WTC11 (cell line): Measurements from ENCODE around the gene COL19A1. TPM values are rescaled to one million over a fixed set of nuclear protein-coding genes. Genes with fewer than 3 reads are reported as not detected.

ENCODE experiments used
- ATAC-seq: fragments of 200-7000 bp; cut with Tn5 transposase; 2 replicates; pipeline ENCODE4 v1.10.0; 2021; ENCODE audit warnings: mild to moderate bottlenecking, moderate library complexity
- CTCF ChIA-PET: fragments of 300-600 bp; sonication (Branson Sonifier 250); formaldehyde crosslinking; loops from one replicate; lab custom pipeline; 2021; ENCODE audit warnings: antibody characterized with exemption; lab: Charles Lee
- POLR2A ChIA-PET: fragments of 350-600 bp; sonication (Branson Sonifier 250); formaldehyde crosslinking; loops from one replicate; lab custom pipeline; 2021; ENCODE audit warnings: antibody characterized with exemption; lab: Charles Lee
- DNase-seq: peaks from one replicate; pipeline ENCODE4 v3.0.0; 2021; ENCODE audit warnings: low spot score
- H3K27ac Mint-ChIP-seq: 2 replicates; pipeline ENCODE4 v1.8.0; 2021; ENCODE audit warnings: mixed read lengths
- H3K27me3 Mint-ChIP-seq: 2 replicates; pipeline ENCODE4 v1.8.0; 2021; ENCODE audit warnings: low read depth, mild to moderate bottlenecking, moderate library complexity, mixed read lengths
- H3K36me3 Mint-ChIP-seq: 2 replicates; pipeline ENCODE4 v1.8.0; 2021; ENCODE audit warnings: mixed read lengths
- H3K4me1 Mint-ChIP-seq: 2 replicates; pipeline ENCODE4 v1.8.0; 2022; ENCODE audit warnings: mixed read lengths
- H3K4me3 Mint-ChIP-seq: 2 replicates; pipeline ENCODE4 v1.8.0; 2021; ENCODE audit warnings: mild to moderate bottlenecking, moderate library complexity, mixed read lengths
- H3K9me3 Mint-ChIP-seq: 2 replicates; pipeline ENCODE4 v1.8.0; 2021; ENCODE audit warnings: mixed read lengths
- FOXK1 ChIP-seq: sonication (generic); formaldehyde crosslinking; IDR thresholded peaks from 2 replicates; pipeline ENCODE4 v1.8.0; 2022; ENCODE audit warnings: mild to moderate bottlenecking, moderate library complexity, missing genetic modification reagents
- JAZF1 ChIP-seq: fragments of 250-450 bp; sonication (Bioruptor Pico); IDR thresholded peaks from 2 replicates; pipeline ENCODE4 v1.9.0; 2021; ENCODE audit warnings: moderate library complexity, mild to moderate bottlenecking, inconsistent platforms
- MXD4 ChIP-seq: fragments of 250-450 bp; sonication (Bioruptor Pico); IDR thresholded peaks from 2 replicates; pipeline ENCODE4 v1.8.0; 2021; ENCODE audit warnings: mild to moderate bottlenecking, moderate library complexity, borderline replicate concordance
- NR1H2 ChIP-seq: sonication (generic); formaldehyde crosslinking; IDR thresholded peaks from 2 replicates; pipeline ENCODE4 v1.9.0; 2021; ENCODE audit warnings: mild to moderate bottlenecking, moderate library complexity, missing genetic modification reagents
- NR3C1 ChIP-seq: sonication (generic); formaldehyde crosslinking; conservative IDR thresholded peaks from 2 replicates; pipeline ENCODE4 v1.8.1; 2023; ENCODE audit warnings: low read depth, mild to moderate bottlenecking, missing genetic modification reagents
- RORB ChIP-seq: fragments of 250-450 bp; sonication (Bioruptor Pico); IDR thresholded peaks from 2 replicates; pipeline ENCODE4 v1.9.0; 2021; ENCODE audit warnings: mild to moderate bottlenecking
- total RNA-seq: library from RNA; stranded (reverse); gene quantifications from 3 replicates; pipeline ENCODE4 v1.2.3, GENCODE V29; 2021
- TF ChIP-seq, protein P1 (sequence below): sonication (generic); formaldehyde crosslinking; IDR thresholded peaks from 2 replicates; pipeline ENCODE4 v1.8.1; 2023; ENCODE audit warnings: mild to moderate bottlenecking, missing genetic modification reagents, moderate library complexity
- TF ChIP-seq, protein P2 (sequence below): sonication (generic); formaldehyde crosslinking; IDR thresholded peaks from 2 replicates; pipeline ENCODE4 v1.8.0; 2022; ENCODE audit warnings: mild to moderate bottlenecking, missing genetic modification reagents
- TF ChIP-seq, protein P3 (sequence below): sonication (generic); formaldehyde crosslinking; conservative IDR thresholded peaks from 2 replicates; pipeline ENCODE4 v1.8.1; 2022; ENCODE audit warnings: mild to moderate bottlenecking, missing genetic modification reagents
- TF ChIP-seq, protein P4 (sequence below): sonication (generic); formaldehyde crosslinking; IDR thresholded peaks from 2 replicates; pipeline ENCODE4 v1.8.1; 2022; ENCODE audit warnings: mild to moderate bottlenecking, missing genetic modification reagents, moderate library complexity, borderline replicate concordance
- TF ChIP-seq, protein P5 (sequence below): sonication (generic); formaldehyde crosslinking; IDR thresholded peaks from 2 replicates; pipeline ENCODE4 v1.8.0; 2023; ENCODE audit warnings: mild to moderate bottlenecking, missing genetic modification reagents
- TF ChIP-seq, protein P6 (sequence below): fragments of 250-450 bp; sonication (Bioruptor Pico); IDR thresholded peaks from 2 replicates; pipeline ENCODE4 v1.9.0; 2021; ENCODE audit warnings: mild to moderate bottlenecking
- TF ChIP-seq, protein P7 (sequence below): sonication (generic); formaldehyde crosslinking; IDR thresholded peaks from 2 replicates; pipeline ENCODE4 v1.8.0; 2023; ENCODE audit warnings: missing genetic modification reagents, mild to moderate bottlenecking, borderline replicate concordance
- TF ChIP-seq, protein P8 (sequence below): fragments of 250-450 bp; sonication (Bioruptor Pico); IDR thresholded peaks from 2 replicates; pipeline ENCODE4 v1.9.0; 2021; ENCODE audit warnings: moderate library complexity, mild to moderate bottlenecking, inconsistent platforms, borderline replicate concordance
- TF ChIP-seq, protein P9 (sequence below): sonication (generic); formaldehyde crosslinking; IDR thresholded peaks from 2 replicates; pipeline ENCODE4 v1.8.0; 2022; ENCODE audit warnings: mild to moderate bottlenecking, missing genetic modification reagents

Gene COL19A1
- total RNA-seq, 1 experiment from 2014 or later: not detected

DNA sequence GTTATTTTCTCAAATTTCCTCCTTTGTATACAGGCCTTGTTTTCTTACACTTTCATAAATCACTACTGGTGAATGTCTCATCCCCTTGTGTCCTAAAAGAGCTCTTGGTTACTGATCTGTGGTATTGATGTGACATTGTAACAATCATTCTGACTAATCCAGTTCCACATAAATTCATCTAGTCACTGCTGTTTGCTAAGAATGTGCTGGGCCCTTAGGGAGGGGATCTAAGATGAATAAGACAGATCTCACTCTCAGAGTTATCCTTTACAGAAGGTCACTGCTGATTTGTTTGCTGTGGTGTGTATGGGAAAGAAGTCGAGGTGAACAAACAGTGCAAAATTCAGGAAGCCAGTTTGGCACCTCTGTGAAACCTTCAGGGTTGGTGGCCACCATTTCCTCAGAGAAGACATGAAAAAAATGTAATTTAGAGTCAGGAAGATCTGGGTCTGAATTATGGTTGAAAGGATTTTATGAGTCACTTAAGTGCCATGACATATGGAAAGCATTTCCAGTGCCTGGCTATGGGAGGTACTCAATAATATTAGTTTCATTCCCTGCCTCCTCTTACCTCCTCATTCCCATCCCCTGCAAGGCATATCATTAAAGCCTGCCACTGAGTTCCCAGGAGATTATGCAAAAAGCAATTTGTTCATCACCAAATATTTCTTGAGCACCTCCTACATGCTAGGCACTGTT is 314.7 kb downstream of the COL19A1 start (continued):
- TF ChIP-seq, protein P1, sequence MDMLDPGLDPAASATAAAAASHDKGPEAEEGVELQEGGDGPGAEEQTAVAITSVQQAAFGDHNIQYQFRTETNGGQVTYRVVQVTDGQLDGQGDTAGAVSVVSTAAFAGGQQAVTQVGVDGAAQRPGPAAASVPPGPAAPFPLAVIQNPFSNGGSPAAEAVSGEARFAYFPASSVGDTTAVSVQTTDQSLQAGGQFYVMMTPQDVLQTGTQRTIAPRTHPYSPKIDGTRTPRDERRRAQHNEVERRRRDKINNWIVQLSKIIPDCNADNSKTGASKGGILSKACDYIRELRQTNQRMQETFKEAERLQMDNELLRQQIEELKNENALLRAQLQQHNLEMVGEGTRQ (CRISPR knock-in tag): no peak
- no peak for TF ChIP-seq MXD4
- TF ChIP-seq RORB (CRISPR knock-in tag): no peak
- TF ChIP-seq, protein P2, sequence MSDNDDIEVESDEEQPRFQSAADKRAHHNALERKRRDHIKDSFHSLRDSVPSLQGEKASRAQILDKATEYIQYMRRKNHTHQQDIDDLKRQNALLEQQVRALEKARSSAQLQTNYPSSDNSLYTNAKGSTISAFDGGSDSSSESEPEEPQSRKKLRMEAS: no peak
- TF ChIP-seq NR1H2 (CRISPR knock-in tag): no peak

DNA sequence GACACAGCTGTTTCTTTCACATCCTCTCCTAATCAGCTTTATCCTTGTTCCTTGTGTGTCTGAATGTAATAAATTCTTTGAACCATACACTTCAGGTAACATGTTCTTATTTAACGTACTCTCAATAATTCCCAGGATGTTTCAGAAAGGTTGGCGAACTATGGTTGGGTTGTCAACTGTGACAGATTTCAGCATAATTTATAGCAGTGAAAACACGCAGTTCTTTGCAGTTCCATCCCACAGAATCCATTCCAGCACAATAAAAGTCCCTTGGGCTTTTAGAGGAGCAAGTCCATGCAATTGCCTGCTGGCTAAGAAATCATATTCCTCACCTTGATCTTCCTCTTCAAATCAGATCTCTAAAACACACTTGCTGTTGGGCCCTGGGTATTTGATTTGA is 317.2 kb downstream of the COL19A1 start:
- CTCF ChIA-PET: no interaction called here
- ATAC-seq (no peak), DNase-seq (no peak)
- no peak overlapping the region for H3K27ac Mint-ChIP-seq
- H3K9me3 Mint-ChIP-seq: peaks cover 10% of the 10 kb centered on the region; the same call in 1 of the 2 replicates
- no peaks in the 10 kb centered on the region for H3K36me3 Mint-ChIP-seq
- POLR2A ChIA-PET: no interaction called here
- TF ChIP-seq, protein P3, sequence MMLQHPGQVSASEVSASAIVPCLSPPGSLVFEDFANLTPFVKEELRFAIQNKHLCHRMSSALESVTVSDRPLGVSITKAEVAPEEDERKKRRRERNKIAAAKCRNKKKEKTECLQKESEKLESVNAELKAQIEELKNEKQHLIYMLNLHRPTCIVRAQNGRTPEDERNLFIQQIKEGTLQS: no peak
- TF ChIP-seq, protein P4, sequence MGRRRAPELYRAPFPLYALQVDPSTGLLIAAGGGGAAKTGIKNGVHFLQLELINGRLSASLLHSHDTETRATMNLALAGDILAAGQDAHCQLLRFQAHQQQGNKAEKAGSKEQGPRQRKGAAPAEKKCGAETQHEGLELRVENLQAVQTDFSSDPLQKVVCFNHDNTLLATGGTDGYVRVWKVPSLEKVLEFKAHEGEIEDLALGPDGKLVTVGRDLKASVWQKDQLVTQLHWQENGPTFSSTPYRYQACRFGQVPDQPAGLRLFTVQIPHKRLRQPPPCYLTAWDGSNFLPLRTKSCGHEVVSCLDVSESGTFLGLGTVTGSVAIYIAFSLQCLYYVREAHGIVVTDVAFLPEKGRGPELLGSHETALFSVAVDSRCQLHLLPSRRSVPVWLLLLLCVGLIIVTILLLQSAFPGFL (CRISPR knock-in tag): no peak
- TF ChIP-seq, protein P5, sequence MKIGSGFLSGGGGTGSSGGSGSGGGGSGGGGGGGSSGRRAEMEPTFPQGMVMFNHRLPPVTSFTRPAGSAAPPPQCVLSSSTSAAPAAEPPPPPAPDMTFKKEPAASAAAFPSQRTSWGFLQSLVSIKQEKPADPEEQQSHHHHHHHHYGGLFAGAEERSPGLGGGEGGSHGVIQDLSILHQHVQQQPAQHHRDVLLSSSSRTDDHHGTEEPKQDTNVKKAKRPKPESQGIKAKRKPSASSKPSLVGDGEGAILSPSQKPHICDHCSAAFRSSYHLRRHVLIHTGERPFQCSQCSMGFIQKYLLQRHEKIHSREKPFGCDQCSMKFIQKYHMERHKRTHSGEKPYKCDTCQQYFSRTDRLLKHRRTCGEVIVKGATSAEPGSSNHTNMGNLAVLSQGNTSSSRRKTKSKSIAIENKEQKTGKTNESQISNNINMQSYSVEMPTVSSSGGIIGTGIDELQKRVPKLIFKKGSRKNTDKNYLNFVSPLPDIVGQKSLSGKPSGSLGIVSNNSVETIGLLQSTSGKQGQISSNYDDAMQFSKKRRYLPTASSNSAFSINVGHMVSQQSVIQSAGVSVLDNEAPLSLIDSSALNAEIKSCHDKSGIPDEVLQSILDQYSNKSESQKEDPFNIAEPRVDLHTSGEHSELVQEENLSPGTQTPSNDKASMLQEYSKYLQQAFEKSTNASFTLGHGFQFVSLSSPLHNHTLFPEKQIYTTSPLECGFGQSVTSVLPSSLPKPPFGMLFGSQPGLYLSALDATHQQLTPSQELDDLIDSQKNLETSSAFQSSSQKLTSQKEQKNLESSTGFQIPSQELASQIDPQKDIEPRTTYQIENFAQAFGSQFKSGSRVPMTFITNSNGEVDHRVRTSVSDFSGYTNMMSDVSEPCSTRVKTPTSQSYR (CRISPR knock-in tag): no peak
- TF ChIP-seq, protein P1 (CRISPR knock-in tag): no peak
- TF ChIP-seq, protein P6, sequence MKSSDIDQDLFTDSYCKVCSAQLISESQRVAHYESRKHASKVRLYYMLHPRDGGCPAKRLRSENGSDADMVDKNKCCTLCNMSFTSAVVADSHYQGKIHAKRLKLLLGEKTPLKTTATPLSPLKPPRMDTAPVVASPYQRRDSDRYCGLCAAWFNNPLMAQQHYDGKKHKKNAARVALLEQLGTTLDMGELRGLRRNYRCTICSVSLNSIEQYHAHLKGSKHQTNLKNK: no peak
- TF ChIP-seq, protein P7, sequence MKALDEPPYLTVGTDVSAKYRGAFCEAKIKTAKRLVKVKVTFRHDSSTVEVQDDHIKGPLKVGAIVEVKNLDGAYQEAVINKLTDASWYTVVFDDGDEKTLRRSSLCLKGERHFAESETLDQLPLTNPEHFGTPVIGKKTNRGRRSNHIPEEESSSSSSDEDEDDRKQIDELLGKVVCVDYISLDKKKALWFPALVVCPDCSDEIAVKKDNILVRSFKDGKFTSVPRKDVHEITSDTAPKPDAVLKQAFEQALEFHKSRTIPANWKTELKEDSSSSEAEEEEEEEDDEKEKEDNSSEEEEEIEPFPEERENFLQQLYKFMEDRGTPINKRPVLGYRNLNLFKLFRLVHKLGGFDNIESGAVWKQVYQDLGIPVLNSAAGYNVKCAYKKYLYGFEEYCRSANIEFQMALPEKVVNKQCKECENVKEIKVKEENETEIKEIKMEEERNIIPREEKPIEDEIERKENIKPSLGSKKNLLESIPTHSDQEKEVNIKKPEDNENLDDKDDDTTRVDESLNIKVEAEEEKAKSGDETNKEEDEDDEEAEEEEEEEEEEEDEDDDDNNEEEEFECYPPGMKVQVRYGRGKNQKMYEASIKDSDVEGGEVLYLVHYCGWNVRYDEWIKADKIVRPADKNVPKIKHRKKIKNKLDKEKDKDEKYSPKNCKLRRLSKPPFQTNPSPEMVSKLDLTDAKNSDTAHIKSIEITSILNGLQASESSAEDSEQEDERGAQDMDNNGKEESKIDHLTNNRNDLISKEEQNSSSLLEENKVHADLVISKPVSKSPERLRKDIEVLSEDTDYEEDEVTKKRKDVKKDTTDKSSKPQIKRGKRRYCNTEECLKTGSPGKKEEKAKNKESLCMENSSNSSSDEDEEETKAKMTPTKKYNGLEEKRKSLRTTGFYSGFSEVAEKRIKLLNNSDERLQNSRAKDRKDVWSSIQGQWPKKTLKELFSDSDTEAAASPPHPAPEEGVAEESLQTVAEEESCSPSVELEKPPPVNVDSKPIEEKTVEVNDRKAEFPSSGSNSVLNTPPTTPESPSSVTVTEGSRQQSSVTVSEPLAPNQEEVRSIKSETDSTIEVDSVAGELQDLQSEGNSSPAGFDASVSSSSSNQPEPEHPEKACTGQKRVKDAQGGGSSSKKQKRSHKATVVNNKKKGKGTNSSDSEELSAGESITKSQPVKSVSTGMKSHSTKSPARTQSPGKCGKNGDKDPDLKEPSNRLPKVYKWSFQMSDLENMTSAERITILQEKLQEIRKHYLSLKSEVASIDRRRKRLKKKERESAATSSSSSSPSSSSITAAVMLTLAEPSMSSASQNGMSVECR: no peak
- TF ChIP-seq, protein P8, sequence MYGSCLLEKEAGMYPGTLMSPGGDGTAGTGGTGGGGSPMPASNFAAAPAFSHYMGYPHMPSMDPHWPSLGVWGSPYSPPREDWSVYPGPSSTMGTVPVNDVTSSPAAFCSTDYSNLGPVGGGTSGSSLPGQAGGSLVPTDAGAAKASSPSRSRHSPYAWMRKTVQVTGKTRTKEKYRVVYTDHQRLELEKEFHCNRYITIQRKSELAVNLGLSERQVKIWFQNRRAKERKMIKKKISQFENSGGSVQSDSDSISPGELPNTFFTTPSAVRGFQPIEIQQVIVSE (CRISPR knock-in tag): no peak
- TF ChIP-seq FOXK1: no peak
- no peak for TF ChIP-seq NR3C1 (CRISPR knock-in tag)
- TF ChIP-seq, protein P9, sequence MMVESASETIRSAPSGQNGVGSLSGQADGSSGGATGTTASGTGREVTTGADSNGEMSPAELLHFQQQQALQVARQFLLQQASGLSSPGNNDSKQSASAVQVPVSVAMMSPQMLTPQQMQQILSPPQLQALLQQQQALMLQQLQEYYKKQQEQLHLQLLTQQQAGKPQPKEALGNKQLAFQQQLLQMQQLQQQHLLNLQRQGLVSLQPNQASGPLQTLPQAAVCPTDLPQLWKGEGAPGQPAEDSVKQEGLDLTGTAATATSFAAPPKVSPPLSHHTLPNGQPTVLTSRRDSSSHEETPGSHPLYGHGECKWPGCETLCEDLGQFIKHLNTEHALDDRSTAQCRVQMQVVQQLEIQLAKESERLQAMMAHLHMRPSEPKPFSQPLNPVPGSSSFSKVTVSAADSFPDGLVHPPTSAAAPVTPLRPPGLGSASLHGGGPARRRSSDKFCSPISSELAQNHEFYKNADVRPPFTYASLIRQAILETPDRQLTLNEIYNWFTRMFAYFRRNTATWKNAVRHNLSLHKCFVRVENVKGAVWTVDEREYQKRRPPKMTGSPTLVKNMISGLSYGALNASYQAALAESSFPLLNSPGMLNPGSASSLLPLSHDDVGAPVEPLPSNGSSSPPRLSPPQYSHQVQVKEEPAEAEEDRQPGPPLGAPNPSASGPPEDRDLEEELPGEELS: no peak
- no peak for TF ChIP-seq JAZF1 (CRISPR knock-in tag)
- H3K4me3 Mint-ChIP-seq: no peak overlapping the region
- no peaks in the 10 kb centered on the region for H3K27me3 Mint-ChIP-seq
- H3K4me1 Mint-ChIP-seq: no peaks in the 10 kb centered on the region
